B cell (primary cell): Measurements from ENCODE around the gene KCNMB2. TPM values are rescaled to one million over a fixed set of nuclear protein-coding genes. Genes with fewer than 3 reads are reported as not detected.

ENCODE experiments used
- ATAC-seq: fragments of 200-7000 bp; cut with Tn5 transposase; one replicate; pipeline ENCODE4 v1.10.0; 2021; ENCODE audit warnings: low read depth, mild to moderate bottlenecking, moderate number of reproducible peaks, moderate library complexity
- CTCF ChIA-PET: fragments of 350-600 bp; sonication (Branson Sonifier 250); formaldehyde crosslinking; loops from one replicate; lab custom pipeline; 2021; ENCODE audit warnings: antibody characterized with exemption, inconsistent platforms; lab: Charles Lee
- POLR2A ChIA-PET: fragments of 350-600 bp; sonication (Branson Sonifier 250); formaldehyde crosslinking; loops from one replicate; lab custom pipeline; 2021; ENCODE audit warnings: antibody characterized with exemption; lab: Charles Lee
- DNase-seq: peaks from one replicate; pipeline ENCODE4 v3.0.0; 2013
- H2AFZ ChIP-seq: 2 replicates; pipeline ENCODE4 v1.6.1; 2012; ENCODE audit warnings: mild to moderate bottlenecking, low read depth, low read length; ENCODE audit not compliant: insufficient read depth, poor library complexity, severe bottlenecking
- H3K27ac ChIP-seq, 2 donors: 1 replicate in 1 of 2; 2 replicates in 1 of 2; pipeline ENCODE4 v1.5.1; 2012 to 2013; ENCODE audit warnings: low read length in 2 of 2, mild to moderate bottlenecking in 2 of 2, moderate library complexity in 1 of 2
- H3K27me3 ChIP-seq, 4 experiments: fragments of 200-600 bp in 1 of 4; sonication (generic) in 1 of 4; replicated peaks in 1 of 4; 1 replicate in 2 of 4; 2 replicates in 2 of 4; pipeline versions ENCODE4 v1.6.1 to v1.7.0; 2013 to 2016; ENCODE audit warnings: low read length in 3 of 4, mild to moderate bottlenecking in 2 of 4, mixed read lengths in 1 of 4, moderate library complexity in 1 of 4; ENCODE audit not compliant: insufficient read depth in 4 of 4, control insufficient read depth in 3 of 4; ENCODE audit errors: control extremely low read depth in 1 of 4
- H3K36me3 ChIP-seq, 2 experiments: replicated peaks in 1 of 2; 1 replicate in 1 of 2; 2 replicates in 1 of 2; pipeline versions ENCODE4 v1.6.1 to v1.7.1; 2013; ENCODE audit warnings: low read length in 1 of 2; ENCODE audit not compliant: insufficient read depth in 2 of 2, control insufficient read depth in 1 of 2; ENCODE audit errors: control extremely low read depth in 1 of 2, extremely low read depth in 1 of 2
- H3K4me1 ChIP-seq, 2 donors: fragments of 200-600 bp in 1 of 2; sonication (generic) in 1 of 2; 1 replicate in 1 of 2; 2 replicates in 1 of 2; pipeline versions ENCODE4 v1.5.1 to v1.6.1; 2013 to 2017; ENCODE audit warnings: low read length in 2 of 2; ENCODE audit not compliant: control insufficient read depth in 2 of 2, insufficient read depth in 2 of 2
- H3K4me2 ChIP-seq: replicated peaks from 2 replicates; pipeline ENCODE3; 2012; ENCODE audit warnings: mild to moderate bottlenecking, low read depth, low read length; ENCODE audit not compliant: poor library complexity, severe bottlenecking
- H3K4me3 ChIP-seq, 5 experiments: fragments of 200-600 bp in 1 of 5; sonication (generic) in 1 of 5; 1 replicate in 3 of 5; 2 replicates in 2 of 5; pipeline versions ENCODE4 v1.5.1 to v1.7.0; 2011 to 2016; ENCODE audit warnings: low read length in 4 of 5, mild to moderate bottlenecking in 4 of 5, low read depth in 2 of 5, control low read depth in 1 of 5, moderate library complexity in 1 of 5; ENCODE audit not compliant: insufficient read depth in 1 of 5; ENCODE audit errors: control extremely low read depth in 1 of 5, extremely low read depth in 1 of 5
- H3K79me2 ChIP-seq: fragments of 200-600 bp; sonication (generic); one replicate; pipeline ENCODE4 v1.6.0; 2016; ENCODE audit warnings: low read length; ENCODE audit not compliant: control insufficient read depth, insufficient read depth
- H3K9ac ChIP-seq: fragments of 200-600 bp; sonication (generic); 2 replicates; pipeline ENCODE4 v1.6.1; 2017; ENCODE audit warnings: mild to moderate bottlenecking, low read length, moderate library complexity
- H3K9me3 ChIP-seq, 3 donors: one replicate each; pipeline versions ENCODE4 v1.6.1 to v1.7.1; 2013; ENCODE audit warnings: low read length in 2 of 3; ENCODE audit not compliant: control insufficient read depth in 2 of 3, insufficient read depth in 1 of 3; ENCODE audit errors: control extremely low read depth in 1 of 3
- H4K20me1 ChIP-seq: 2 replicates; pipeline ENCODE4 v1.6.0; 2012; ENCODE audit warnings: mild to moderate bottlenecking, low read length; ENCODE audit not compliant: insufficient read depth, control insufficient read depth, poor library complexity, severe bottlenecking
- H3K27ac Mint-ChIP-seq: one replicate; pipeline ENCODE4 v1.8.0; 2021; ENCODE audit warnings: mixed read lengths
- H3K27me3 Mint-ChIP-seq: one replicate; pipeline ENCODE4 v1.8.0; 2021; ENCODE audit warnings: mixed read lengths
- H3K4me1 Mint-ChIP-seq: one replicate; pipeline ENCODE4 v1.8.0; 2021; ENCODE audit warnings: mixed read lengths
- H3K4me3 Mint-ChIP-seq: one replicate; pipeline ENCODE4 v1.8.0; 2021; ENCODE audit warnings: mixed read lengths
- H3K9me3 Mint-ChIP-seq: one replicate; pipeline ENCODE4 v1.8.0; 2022; ENCODE audit warnings: mixed read lengths; ENCODE audit not compliant: insufficient read depth
- EZH2 ChIP-seq: IDR thresholded peaks from 2 replicates; pipeline ENCODE4 v1.6.1; 2012; ENCODE audit warnings: borderline replicate concordance, low read depth, mild to moderate bottlenecking, moderate library complexity, low read length; ENCODE audit not compliant: insufficient read depth, poor library complexity, severe bottlenecking
- WGBS: methylation state at CpG from one replicate; pipeline ENCODE4 v1.1.5; 2013; ENCODE audit warnings: missing lambda C conversion rate; ENCODE audit not compliant: insufficient coverage; 5-methylcytosine and 5-hydroxymethylcytosine counted together
- intact Hi-C: fragments of 100-400 bp; cut with micrococcal nuclease; formaldehyde crosslinking; loops from one replicate; pipeline ENCODE4 v1.10.0; 2022
- polyA plus RNA-seq: library from polyadenylated mRNA; depleted of rRNA; stranded (reverse); fragments of >200 nt; gene quantifications from 2 replicates; pipeline ENCODE4 v1.2.3, GENCODE V29; 2012
- total RNA-seq, 2 donors: library from RNA; stranded (reverse); fragments of 120-200 nt in 1 of 2; gene quantifications; 1 replicate in 1 of 2; 2 replicates in 1 of 2; pipeline versions ENCODE4 v1.2.3 to v1.2.4, GENCODE V29; 2013 to 2022
- TF ChIP-seq, protein P1 (sequence below): fragments of 200-600 bp; IDR thresholded peaks from one replicate; pipeline ENCODE4 v1.8.0; 2022; ENCODE audit warnings: antibody characterized with exemption, mild to moderate bottlenecking

Gene KCNMB2
- total and polyA plus RNA-seq, 2 donors (not counting 1 experiment from before 2014, with no cell fraction given) = not detected

DNA sequence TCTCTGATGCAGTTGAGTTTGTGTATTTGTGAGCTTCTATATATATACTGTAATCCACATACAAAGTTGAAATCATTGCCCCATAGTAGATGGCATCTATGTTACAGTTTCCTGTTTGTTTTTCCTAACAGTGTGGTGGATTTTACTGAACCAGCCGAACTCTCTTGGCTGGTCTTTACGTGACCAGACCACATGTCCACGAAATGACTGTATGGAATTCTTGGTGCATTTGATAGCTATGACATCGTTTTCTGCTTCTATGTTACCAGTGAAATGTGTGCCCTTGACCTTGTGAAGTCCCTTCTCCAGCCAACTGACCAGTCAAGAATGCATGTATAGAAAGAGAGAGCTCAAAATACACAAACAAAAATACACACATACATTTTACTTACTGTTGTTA is 1.8 kb downstream of the KCNMB2 start:
- Mint-ChIP-seq H3K9me3 (no peaks in the 10 kb centered on the region), H3K27ac (no peak overlapping the region), H3K4me1 (peaks cover 4% of the 10 kb centered on the region), H3K27me3 (peaks cover 46% of the 10 kb centered on the region), H3K4me3 (no peak overlapping the region)
- Histone ChIP-seq H2AFZ (no peak overlapping the region), H3K27me3 (peaks cover 0 to 10% (median 2%) of the 10 kb centered on the region in 4 experiments), H3K4me1 (peaks cover 0 to 8% of the 10 kb centered on the region in 2 donors), H3K27ac (no peak overlapping the region), H4K20me1 (no peaks in the 10 kb centered on the region), H3K4me2 (no peak overlapping the region), H3K9ac (no peak overlapping the region), H3K79me2 (no peaks in the 10 kb centered on the region), H3K4me3 (no peak overlapping the region), H3K36me3 (no peaks in the 10 kb centered on the region), H3K9me3 (no peaks in the 10 kb centered on the region)
- DNase-seq (no peak), ATAC-seq (no peak)
- intact Hi-C loops = no loop called here
- 77% methylated on average over 3 of the region's 4 CpGs for WGBS
- CTCF ChIA-PET = no interaction called here
- POLR2A ChIA-PET = no interaction called here
- TF ChIP-seq, protein P1, sequence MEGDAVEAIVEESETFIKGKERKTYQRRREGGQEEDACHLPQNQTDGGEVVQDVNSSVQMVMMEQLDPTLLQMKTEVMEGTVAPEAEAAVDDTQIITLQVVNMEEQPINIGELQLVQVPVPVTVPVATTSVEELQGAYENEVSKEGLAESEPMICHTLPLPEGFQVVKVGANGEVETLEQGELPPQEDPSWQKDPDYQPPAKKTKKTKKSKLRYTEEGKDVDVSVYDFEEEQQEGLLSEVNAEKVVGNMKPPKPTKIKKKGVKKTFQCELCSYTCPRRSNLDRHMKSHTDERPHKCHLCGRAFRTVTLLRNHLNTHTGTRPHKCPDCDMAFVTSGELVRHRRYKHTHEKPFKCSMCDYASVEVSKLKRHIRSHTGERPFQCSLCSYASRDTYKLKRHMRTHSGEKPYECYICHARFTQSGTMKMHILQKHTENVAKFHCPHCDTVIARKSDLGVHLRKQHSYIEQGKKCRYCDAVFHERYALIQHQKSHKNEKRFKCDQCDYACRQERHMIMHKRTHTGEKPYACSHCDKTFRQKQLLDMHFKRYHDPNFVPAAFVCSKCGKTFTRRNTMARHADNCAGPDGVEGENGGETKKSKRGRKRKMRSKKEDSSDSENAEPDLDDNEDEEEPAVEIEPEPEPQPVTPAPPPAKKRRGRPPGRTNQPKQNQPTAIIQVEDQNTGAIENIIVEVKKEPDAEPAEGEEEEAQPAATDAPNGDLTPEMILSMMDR = no peak
- no peak for TF ChIP-seq EZH2

- peaks cover 39% of the 10 kb centered on the region for H3K27me3 Mint-ChIP-seq
- no peak for DNase-seq
- no peak overlapping the region for H3K27ac ChIP-seq
- H2AFZ ChIP-seq = no peak overlapping the region
- H3K27ac Mint-ChIP-seq = no peak overlapping the region
- no peak for ATAC-seq
- 84% methylated on average over 3 of the region's 3 CpGs for WGBS
- H4K20me1 ChIP-seq = no peaks in the 10 kb centered on the region
- no peak overlapping the region for H3K4me2 ChIP-seq
- peaks cover 4% of the 10 kb centered on the region for H3K4me1 Mint-ChIP-seq
- H3K36me3 ChIP-seq = no peaks in the 10 kb centered on the region
- no peak overlapping the region for H3K4me3 Mint-ChIP-seq
- ChIA-PET POLR2A (no interaction called here), CTCF (no interaction called here)
- no peaks in the 10 kb centered on the region for H3K9me3 Mint-ChIP-seq
- no peak for TF ChIP-seq EZH2
- TF ChIP-seq, protein P1 = no peak
- peaks cover 0 to 8% of the 10 kb centered on the region in 2 donors for H3K4me1 ChIP-seq
- H3K9ac ChIP-seq = no peak overlapping the region
- intact Hi-C loops = no loop called here
- no peaks in the 10 kb centered on the region for H3K9me3 ChIP-seq
- H3K79me2 ChIP-seq = no peaks in the 10 kb centered on the region
- no peak overlapping the region for H3K4me3 ChIP-seq
- H3K27me3 ChIP-seq = peaks cover 0 to 10% (median 2%) of the 10 kb centered on the region in 4 experiments
Observed at GRCh38 chr3:178540184-178540583, 3.9 kb downstream of the KCNMB2 start.
